ENCODE data around the gene ASTN2. TPM values are rescaled to one million over a fixed set of nuclear protein-coding genes. Genes with fewer than 3 reads are reported as not detected.

Gene ASTN2
- total RNA-seq, 1 donor from 2014 or later = 2.3 TPM

- DNase-seq (ENCODE audit: low spot score in 2 of 2) = peak in 1 of 2 donors; percentile 64
- H3K36me3 ChIP-seq = no peaks in the 10 kb centered on the region
- no peak overlapping the region for H3K4me3 ChIP-seq
- TF ChIP-seq, protein P1, sequence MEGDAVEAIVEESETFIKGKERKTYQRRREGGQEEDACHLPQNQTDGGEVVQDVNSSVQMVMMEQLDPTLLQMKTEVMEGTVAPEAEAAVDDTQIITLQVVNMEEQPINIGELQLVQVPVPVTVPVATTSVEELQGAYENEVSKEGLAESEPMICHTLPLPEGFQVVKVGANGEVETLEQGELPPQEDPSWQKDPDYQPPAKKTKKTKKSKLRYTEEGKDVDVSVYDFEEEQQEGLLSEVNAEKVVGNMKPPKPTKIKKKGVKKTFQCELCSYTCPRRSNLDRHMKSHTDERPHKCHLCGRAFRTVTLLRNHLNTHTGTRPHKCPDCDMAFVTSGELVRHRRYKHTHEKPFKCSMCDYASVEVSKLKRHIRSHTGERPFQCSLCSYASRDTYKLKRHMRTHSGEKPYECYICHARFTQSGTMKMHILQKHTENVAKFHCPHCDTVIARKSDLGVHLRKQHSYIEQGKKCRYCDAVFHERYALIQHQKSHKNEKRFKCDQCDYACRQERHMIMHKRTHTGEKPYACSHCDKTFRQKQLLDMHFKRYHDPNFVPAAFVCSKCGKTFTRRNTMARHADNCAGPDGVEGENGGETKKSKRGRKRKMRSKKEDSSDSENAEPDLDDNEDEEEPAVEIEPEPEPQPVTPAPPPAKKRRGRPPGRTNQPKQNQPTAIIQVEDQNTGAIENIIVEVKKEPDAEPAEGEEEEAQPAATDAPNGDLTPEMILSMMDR (IDR thresholded peaks at IDR 0.05) = peak; percentile 32 to 58 (median 37)
- peaks cover 0 to 10% of the 10 kb centered on the region in 2 donors for H3K4me1 ChIP-seq
- H3K27me3 ChIP-seq = no peaks in the 10 kb centered on the region
- no peaks in the 10 kb centered on the region for H3K9me3 ChIP-seq
- intact Hi-C loops (cut with DNase I) = loop anchor here (10.0 kb wide), 1 partner anchor 167 kb away; no protein-coding TSS in a partner anchor
- H3K27ac ChIP-seq = no peak overlapping the region
These were observed 3.3 kb downstream of the ASTN2 start for GRCh38 chr9:117411547-117411946.

GRCh38 chr9:117409321-117409720 lies 5.5 kb downstream of the ASTN2 start:
- no peak for DNase-seq (ENCODE audit: low spot score in 2 of 2)
- H3K9me3 ChIP-seq = no peaks in the 10 kb centered on the region
- no peak overlapping the region for H3K27ac ChIP-seq
- TF ChIP-seq, protein P1 (IDR thresholded peaks at IDR 0.05) = no peak
- no peak overlapping the region for H3K4me3 ChIP-seq
- H3K27me3 ChIP-seq = no peaks in the 10 kb centered on the region
- peaks cover 0 to 9% of the 10 kb centered on the region in 2 donors for H3K4me1 ChIP-seq
- no peaks in the 10 kb centered on the region for H3K36me3 ChIP-seq
- intact Hi-C loops (cut with DNase I) = no loop called here

- intact Hi-C loops (cut with DNase I) = no loop called here
- no peak overlapping the region for H3K27ac ChIP-seq
- TF ChIP-seq, protein P1 (IDR thresholded peaks at IDR 0.05) = no peak
These were observed 7.3 kb downstream of the ASTN2 start for GRCh38 chr9:117407436-117408022.

GRCh38 chr9:117405950-117406705 lies 8.7 kb downstream of the ASTN2 start:
- TF ChIP-seq, protein P1 (IDR thresholded peaks at IDR 0.05) = no peak
- DNase-seq (ENCODE audit: low spot score in 2 of 2) = no peak
- H3K4me3 ChIP-seq = no peak overlapping the region
- no peaks in the 10 kb centered on the region for H3K9me3 ChIP-seq
- no peaks in the 10 kb centered on the region for H3K36me3 ChIP-seq
- H3K27me3 ChIP-seq = no peaks in the 10 kb centered on the region
- no peaks in the 10 kb centered on the region for H3K4me1 ChIP-seq
- intact Hi-C loops (cut with DNase I) = no loop called here
- no peak overlapping the region for H3K27ac ChIP-seq

More at GRCh38 chr9:117407436-117408022, 7.3 kb downstream of the ASTN2 start:
- Histone ChIP-seq H3K9me3 (no peaks in the 10 kb centered on the region), H3K4me3 (no peak overlapping the region), H3K27me3 (no peaks in the 10 kb centered on the region), H3K36me3 (no peaks in the 10 kb centered on the region), H3K4me1 (no peaks in the 10 kb centered on the region)
- no peak for DNase-seq (ENCODE audit: low spot score in 2 of 2)

GRCh38 chr9:117403848-117404247 lies 11.0 kb downstream of the ASTN2 start:
- Histone ChIP-seq H3K4me3 (no peak overlapping the region), H3K27ac (no peak overlapping the region), H3K27me3 (no peaks in the 10 kb centered on the region), H3K36me3 (no peaks in the 10 kb centered on the region), H3K9me3 (no peaks in the 10 kb centered on the region), H3K4me1 (no peaks in the 10 kb centered on the region)
- intact Hi-C loops (cut with DNase I) = no loop called here
- DNase-seq (ENCODE audit: low spot score in 2 of 2) = no peak
- TF ChIP-seq, protein P1 (IDR thresholded peaks at IDR 0.05) = no peak

Measured in ascending aorta (tissue), 2 donors.